Liver (tissue), 9 donors: Measurements from ENCODE around the gene IRF2BP2. TPM values are rescaled to one million over a fixed set of nuclear protein-coding genes. Genes with fewer than 3 reads are reported as not detected.

Experiments used
- DNase-seq: peaks from one replicate; pipeline ENCODE4 v3.0.0-alpha.2; 2017; ENCODE audit warnings: low spot score
- H3K27ac ChIP-seq, 2 donors: one replicate each; pipeline ENCODE4 v1.7.0; 2013; ENCODE audit warnings: inconsistent platforms in 2 of 2, low read length in 2 of 2, control low read depth in 1 of 2, low read depth in 1 of 2, mild to moderate bottlenecking in 1 of 2
- H3K27me3 ChIP-seq, 4 donors: one replicate each; pipeline versions ENCODE4 v1.6.1 to v1.7.0; 2013; ENCODE audit warnings: low read length in 3 of 4, inconsistent platforms in 1 of 4, mild to moderate bottlenecking in 1 of 4, moderate library complexity in 1 of 4; ENCODE audit not compliant: control insufficient read depth in 4 of 4, insufficient read depth in 4 of 4
- H3K36me3 ChIP-seq, 4 donors: one replicate each; pipeline versions ENCODE4 v1.6.1 to v1.7.0; 2013; ENCODE audit warnings: low read length in 3 of 4, mild to moderate bottlenecking in 3 of 4, low read depth in 1 of 4, moderate library complexity in 1 of 4; ENCODE audit not compliant: control insufficient read depth in 4 of 4, insufficient read depth in 3 of 4
- H3K4me1 ChIP-seq, 4 donors: one replicate each; pipeline versions ENCODE4 v1.6.1 to v1.7.0; 2013; ENCODE audit warnings: low read length in 3 of 4, mild to moderate bottlenecking in 3 of 4, moderate library complexity in 1 of 4; ENCODE audit not compliant: control insufficient read depth in 4 of 4, insufficient read depth in 4 of 4
- H3K4me3 ChIP-seq, 3 donors: one replicate each; pipeline versions ENCODE4 v1.6.1 to v1.7.0; 2013; ENCODE audit warnings: low read length in 3 of 3, control low read depth in 1 of 3, low read depth in 1 of 3, mild to moderate bottlenecking in 1 of 3
- H3K9ac ChIP-seq, 2 donors: one replicate each; pipeline ENCODE4 v1.7.0; 2013; ENCODE audit warnings: low read length in 2 of 2, mild to moderate bottlenecking in 2 of 2, moderate library complexity in 2 of 2, control low read depth in 1 of 2, low read depth in 1 of 2
- H3K9me3 ChIP-seq, 4 donors: one replicate each; pipeline versions ENCODE4 v1.6.1 to v1.7.0; 2013; ENCODE audit warnings: low read length in 3 of 4; ENCODE audit not compliant: control insufficient read depth in 4 of 4
- ATF3 ChIP-seq: IDR thresholded peaks from 2 replicates; pipeline ENCODE4 v1.6.1; 2016; ENCODE audit warnings: antibody characterized with exemption
- CTCF ChIP-seq: fragments of 150-350 bp; IDR thresholded peaks from 2 replicates; pipeline ENCODE4 v1.5.1; 2017; ENCODE audit warnings: improper control_type of control experiment, low read depth, low read length; ENCODE audit not compliant: missing input control
- EGR1 ChIP-seq, 2 donors: IDR thresholded peaks; 2 replicates each; pipeline ENCODE4 v1.6.1; 2016 to 2018; ENCODE audit warnings: antibody characterized with exemption in 2 of 2, low read depth in 2 of 2
- FOXA1 ChIP-seq: IDR thresholded peaks from 2 replicates; pipeline ENCODE4 v1.6.1; 2016; ENCODE audit warnings: antibody characterized with exemption
- FOXA2 ChIP-seq: IDR thresholded peaks from 2 replicates; pipeline ENCODE4 v1.6.1; 2016; ENCODE audit warnings: antibody characterized with exemption
- GABPA ChIP-seq, 2 donors: IDR thresholded peaks in 1 of 2; conservative IDR thresholded peaks in 1 of 2; 2 replicates each; pipeline ENCODE4 v1.6.1; 2016; ENCODE audit warnings: antibody characterized with exemption in 2 of 2, mild to moderate bottlenecking in 1 of 2, moderate library complexity in 1 of 2
- HNF4A ChIP-seq, 2 donors: conservative IDR thresholded peaks; 2 replicates each; pipeline ENCODE4 v1.6.1; 2016; ENCODE audit warnings: antibody characterized with exemption in 2 of 2, mild to moderate bottlenecking in 2 of 2
- HNF4G ChIP-seq: IDR thresholded peaks from 2 replicates; pipeline ENCODE4 v1.6.1; 2016; ENCODE audit warnings: antibody characterized with exemption
- JUND ChIP-seq, 2 donors: IDR thresholded peaks; 2 replicates each; pipeline ENCODE4 v1.6.1; 2016; ENCODE audit warnings: antibody characterized with exemption in 2 of 2
- MAX ChIP-seq: IDR thresholded peaks from 2 replicates; pipeline ENCODE4 v1.6.1; 2016; ENCODE audit warnings: antibody characterized with exemption
- NR2F2 ChIP-seq: IDR thresholded peaks from 2 replicates; pipeline ENCODE4 v1.6.1; 2016; ENCODE audit warnings: antibody characterized with exemption
- RAD21 ChIP-seq, 2 donors: IDR thresholded peaks; 2 replicates each; pipeline ENCODE4 v1.6.1; 2016; ENCODE audit warnings: antibody characterized with exemption in 2 of 2, mild to moderate bottlenecking in 2 of 2
- REST ChIP-seq: IDR thresholded peaks from 2 replicates; pipeline ENCODE4 v1.6.1; 2016; ENCODE audit warnings: antibody characterized with exemption, mild to moderate bottlenecking
- RXRA ChIP-seq, 2 donors: IDR thresholded peaks; 2 replicates each; pipeline ENCODE4 v1.6.1; 2017 to 2018; ENCODE audit warnings: antibody characterized with exemption in 2 of 2, mild to moderate bottlenecking in 1 of 2
- SP1 ChIP-seq: IDR thresholded peaks from 2 replicates; pipeline ENCODE4 v1.6.1; 2018; ENCODE audit warnings: antibody characterized with exemption, mild to moderate bottlenecking
- TAF1 ChIP-seq: conservative IDR thresholded peaks from 2 replicates; pipeline ENCODE4 v1.6.1; 2016; ENCODE audit warnings: antibody characterized with exemption, mild to moderate bottlenecking
- YY1 ChIP-seq: IDR thresholded peaks from 2 replicates; pipeline ENCODE4 v1.6.1; 2016; ENCODE audit warnings: antibody characterized with exemption, mild to moderate bottlenecking
- ZBTB33 ChIP-seq: IDR thresholded peaks from 2 replicates; pipeline ENCODE4 v1.6.1; 2016; ENCODE audit warnings: antibody characterized with exemption
- WGBS: extraction: QIAGEN DNeasy Blood & Tissue Kit; methylation state at CpG from one replicate; pipeline ENCODE4 v1.1.7; 2013; 5-methylcytosine and 5-hydroxymethylcytosine counted together
- polyA plus RNA-seq, 2 donors: library from polyadenylated mRNA; stranded (reverse) in 1 of 2; unstranded in 1 of 2; fragments of 200-250 nt in 1 of 2; fragments of >200 nt in 1 of 2; fragmentation: Nextera tagmentation in 1 of 2; extraction: Ambion mirVana in 1 of 2; gene quantifications; one replicate each; pipeline versions ENCODE4 v1.2.1 to v1.2.3, GENCODE V29; 2013 to 2015
- total RNA-seq, 2 donors: library from RNA; depleted of rRNA; stranded (reverse); fragments of >200 nt; gene quantifications; one replicate each; pipeline ENCODE4 v1.2.3, GENCODE V29; 2014
- donor health status: healthy.
- donor health status: healthy.
- donor health status: healthy.
- donor health status: healthy.
- donor health status: healthy.

The IRF2BP2 gene
- total and polyA plus RNA-seq, 4 donors: 22.2 to 48.2 (median 35.4) TPM

- Histone ChIP-seq H3K9me3 (no peaks in the 10 kb centered on the region), H3K4me1 (peaks cover 13 to 54% (median 26%) of the 10 kb centered on the region in 4 donors), H3K36me3 (no peaks in the 10 kb centered on the region), H3K27ac (peak overlapping the region; percentile 88 to 90), H3K4me3 (no peak overlapping the region), H3K9ac (no peak overlapping the region), H3K27me3 (no peaks in the 10 kb centered on the region)
- TF ChIP-seq REST (no peak), FOXA1 (no peak), RAD21 (IDR thresholded peaks at IDR 0.05) (peak; percentile 14 to 30), GABPA (IDR thresholded peaks at IDR 0.05 in 1 of 2, conservative IDR thresholded peaks at IDR 0.05 in 1 of 2) (no peak), CTCF (no peak), YY1 (no peak), MAX (no peak), ZBTB33 (no peak), NR2F2 (no peak), EGR1 (IDR thresholded peaks at IDR 0.05; ENCODE audit: low read depth in 2 of 2) (no peak), FOXA2 (no peak), HNF4G (no peak), JUND (IDR thresholded peaks at IDR 0.05) (no peak), ATF3 (no peak), TAF1 (peak; percentile 1), SP1 (peak; percentile 53), RXRA (IDR thresholded peaks at IDR 0.05) (peak; percentile 44 to 52), HNF4A (conservative IDR thresholded peaks at IDR 0.05) (peak; percentile 76 to 77)
- no peak for DNase-seq
- 52% methylated on average over 3 of the region's 3 CpGs for WGBS
Measured at GRCh38 chr1:234621127-234621468, 11.1 kb upstream of the IRF2BP2 start.
